ENCODE measurements around the gene SGSH. TPM values are rescaled to one million over a fixed set of nuclear protein-coding genes. Genes with fewer than 3 reads are reported as not detected.
A peak's percentile ranks its signal among the peaks of the same experiment; 100 is the strongest.

The SGSH gene
- total RNA-seq, 1 donor from 2014 or later, result 24.0 TPM

GRCh38 chr17:80262775-80263244, 42.7 kb upstream of the SGSH start:
- Mint-ChIP-seq H3K27me3 (ENCODE audit: low read depth, unreplicated experiment) (no peaks in the 10 kb centered on the region), H3K36me3 (ENCODE audit: low read depth, unreplicated experiment) (peaks cover 13% of the 10 kb centered on the region), H3K9me3 (ENCODE audit: unreplicated experiment) (no peaks in the 10 kb centered on the region), H3K27ac (ENCODE audit: unreplicated experiment) (no peak overlapping the region), H3K4me1 (ENCODE audit: low read depth, unreplicated experiment) (peaks cover 37% of the 10 kb centered on the region), H3K4me3 (ENCODE audit: unreplicated experiment) (no peak overlapping the region)
- FAIRE-seq (no peak), DNase-seq (ENCODE audit: low read depth) (no peak)
- H3K9me3 ChIP-seq (ENCODE audit: insufficient read depth, low read depth, low read length), result no peaks in the 10 kb centered on the region
- no peak overlapping the region for H3K27ac ChIP-seq (ENCODE audit: low read depth, low read length)
- H3K27me3 ChIP-seq (ENCODE audit: insufficient read depth, low read length), result no peaks in the 10 kb centered on the region
- no peak overlapping the region for H2AFZ ChIP-seq (ENCODE audit: low read depth, low read length)
- H3K36me3 ChIP-seq (ENCODE audit: insufficient read depth, low read length), result no peaks in the 10 kb centered on the region
- H3K79me2 ChIP-seq (ENCODE audit: insufficient read depth, low read length), result peaks cover 6% of the 10 kb centered on the region
- H3K9ac ChIP-seq (ENCODE audit: low read length), result no peak overlapping the region
- H4K20me1 ChIP-seq (ENCODE audit: insufficient read depth, low read length), result peaks cover 26% of the 10 kb centered on the region
- H3K4me1 ChIP-seq (ENCODE audit: insufficient read depth, low read length), result peaks cover 9% of the 10 kb centered on the region
- TF ChIP-seq EZH2 (IDR thresholded peaks at IDR 0.05; ENCODE audit: insufficient read depth, low read length), result no peak
- TF ChIP-seq, protein P1, sequence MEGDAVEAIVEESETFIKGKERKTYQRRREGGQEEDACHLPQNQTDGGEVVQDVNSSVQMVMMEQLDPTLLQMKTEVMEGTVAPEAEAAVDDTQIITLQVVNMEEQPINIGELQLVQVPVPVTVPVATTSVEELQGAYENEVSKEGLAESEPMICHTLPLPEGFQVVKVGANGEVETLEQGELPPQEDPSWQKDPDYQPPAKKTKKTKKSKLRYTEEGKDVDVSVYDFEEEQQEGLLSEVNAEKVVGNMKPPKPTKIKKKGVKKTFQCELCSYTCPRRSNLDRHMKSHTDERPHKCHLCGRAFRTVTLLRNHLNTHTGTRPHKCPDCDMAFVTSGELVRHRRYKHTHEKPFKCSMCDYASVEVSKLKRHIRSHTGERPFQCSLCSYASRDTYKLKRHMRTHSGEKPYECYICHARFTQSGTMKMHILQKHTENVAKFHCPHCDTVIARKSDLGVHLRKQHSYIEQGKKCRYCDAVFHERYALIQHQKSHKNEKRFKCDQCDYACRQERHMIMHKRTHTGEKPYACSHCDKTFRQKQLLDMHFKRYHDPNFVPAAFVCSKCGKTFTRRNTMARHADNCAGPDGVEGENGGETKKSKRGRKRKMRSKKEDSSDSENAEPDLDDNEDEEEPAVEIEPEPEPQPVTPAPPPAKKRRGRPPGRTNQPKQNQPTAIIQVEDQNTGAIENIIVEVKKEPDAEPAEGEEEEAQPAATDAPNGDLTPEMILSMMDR (IDR thresholded peaks at IDR 0.05; ENCODE audit: insufficient read depth, low read depth, low read length), result no peak
- no peak overlapping the region for H3K4me3 ChIP-seq (ENCODE audit: insufficient read depth, low read depth, low read length)
- no peak overlapping the region for H3K4me2 ChIP-seq (ENCODE audit: low read length)

GRCh38 chr17:80262291-80262690, 42.2 kb upstream of the SGSH start:
- Histone ChIP-seq H4K20me1 (ENCODE audit: insufficient read depth, low read length) (peaks cover 23% of the 10 kb centered on the region), H3K4me3 (ENCODE audit: insufficient read depth, low read depth, low read length) (no peak overlapping the region), H3K79me2 (ENCODE audit: insufficient read depth, low read length) (peaks cover 6% of the 10 kb centered on the region), H3K36me3 (ENCODE audit: insufficient read depth, low read length) (no peaks in the 10 kb centered on the region), H3K4me1 (ENCODE audit: insufficient read depth, low read length) (peaks cover 7% of the 10 kb centered on the region), H3K9ac (ENCODE audit: low read length) (no peak overlapping the region), H3K4me2 (ENCODE audit: low read length) (peak overlapping the region; percentile 91), H3K9me3 (ENCODE audit: insufficient read depth, low read depth, low read length) (no peaks in the 10 kb centered on the region), H2AFZ (ENCODE audit: low read depth, low read length) (no peak overlapping the region), H3K27me3 (ENCODE audit: insufficient read depth, low read length) (no peaks in the 10 kb centered on the region), H3K27ac (ENCODE audit: low read depth, low read length) (no peak overlapping the region)
- H3K36me3 Mint-ChIP-seq (ENCODE audit: low read depth, unreplicated experiment), result peaks cover 13% of the 10 kb centered on the region
- no peaks in the 10 kb centered on the region for H3K27me3 Mint-ChIP-seq (ENCODE audit: low read depth, unreplicated experiment)
- no peaks in the 10 kb centered on the region for H3K9me3 Mint-ChIP-seq (ENCODE audit: unreplicated experiment)
- H3K4me1 Mint-ChIP-seq (ENCODE audit: low read depth, unreplicated experiment), result peaks cover 34% of the 10 kb centered on the region
- no peak for FAIRE-seq
- peak overlapping the region; percentile 99 for H3K4me3 Mint-ChIP-seq (ENCODE audit: unreplicated experiment)
- no peak for TF ChIP-seq EZH2 (IDR thresholded peaks at IDR 0.05; ENCODE audit: insufficient read depth, low read length)
- TF ChIP-seq, protein P1 (IDR thresholded peaks at IDR 0.05; ENCODE audit: insufficient read depth, low read depth, low read length), result no peak
- DNase-seq (ENCODE audit: low read depth), result no peak
- peak overlapping the region; percentile 98 for H3K27ac Mint-ChIP-seq (ENCODE audit: unreplicated experiment)

DNA sequence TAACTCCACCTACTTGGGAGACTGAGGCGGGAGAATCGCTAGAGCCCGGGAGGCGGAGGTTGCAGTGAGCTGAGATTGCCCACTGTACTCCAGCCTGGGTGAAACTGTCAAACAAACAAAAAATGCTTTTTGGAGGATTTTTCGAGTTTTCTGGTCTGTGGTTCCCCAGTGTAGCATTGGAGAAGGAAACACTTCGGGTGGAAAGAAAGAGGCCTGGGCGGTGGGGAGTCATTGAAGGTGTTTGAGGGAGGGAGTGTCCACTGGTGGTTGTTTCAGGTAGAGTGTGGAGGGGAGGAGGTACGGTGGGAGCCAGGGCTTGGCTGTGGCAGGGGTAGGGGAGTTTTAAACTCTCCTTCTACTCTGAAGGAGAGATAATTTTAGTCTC, 41.8 kb upstream of the SGSH start:
- Mint-ChIP-seq H3K27me3 (ENCODE audit: low read depth, unreplicated experiment) (no peaks in the 10 kb centered on the region), H3K4me1 (ENCODE audit: low read depth, unreplicated experiment) (peaks cover 32% of the 10 kb centered on the region), H3K27ac (ENCODE audit: unreplicated experiment) (peak overlapping the region; percentile 98), H3K9me3 (ENCODE audit: unreplicated experiment) (no peaks in the 10 kb centered on the region), H3K36me3 (ENCODE audit: low read depth, unreplicated experiment) (peaks cover 13% of the 10 kb centered on the region), H3K4me3 (ENCODE audit: unreplicated experiment) (peak overlapping the region; percentile 99)
- H3K27me3 ChIP-seq (ENCODE audit: insufficient read depth, low read length), result no peaks in the 10 kb centered on the region
- H3K4me1 ChIP-seq (ENCODE audit: insufficient read depth, low read length), result peaks cover 7% of the 10 kb centered on the region
- H3K27ac ChIP-seq (ENCODE audit: low read depth, low read length), result no peak overlapping the region
- peaks cover 23% of the 10 kb centered on the region for H4K20me1 ChIP-seq (ENCODE audit: insufficient read depth, low read length)
- H2AFZ ChIP-seq (ENCODE audit: low read depth, low read length), result no peak overlapping the region
- peak overlapping the region; percentile 89 for H3K9ac ChIP-seq (ENCODE audit: low read length)
- FAIRE-seq (no peak), DNase-seq (ENCODE audit: low read depth) (no peak)
- H3K4me2 ChIP-seq (ENCODE audit: low read length), result peak overlapping the region; percentile 91
- no peak for TF ChIP-seq EZH2 (IDR thresholded peaks at IDR 0.05; ENCODE audit: insufficient read depth, low read length)
- TF ChIP-seq, protein P1 (IDR thresholded peaks at IDR 0.05; ENCODE audit: insufficient read depth, low read depth, low read length), result no peak
- no peaks in the 10 kb centered on the region for H3K9me3 ChIP-seq (ENCODE audit: insufficient read depth, low read depth, low read length)
- H3K36me3 ChIP-seq (ENCODE audit: insufficient read depth, low read length), result no peaks in the 10 kb centered on the region
- H3K4me3 ChIP-seq (ENCODE audit: insufficient read depth, low read depth, low read length), result peak overlapping the region; percentile 81
- H3K79me2 ChIP-seq (ENCODE audit: insufficient read depth, low read length), result peaks cover 6% of the 10 kb centered on the region
